ENCODE results near the gene EIF1. TPM values are rescaled to one million over a fixed set of nuclear protein-coding genes. Genes with fewer than 3 reads are reported as not detected.

EIF1 gene
- total and polyA plus RNA-seq, 4 donors: 56.5 to 755 (median 159) TPM

GRCh38 chr17:41657176-41657754 is 31.4 kb upstream of the EIF1 start:
- Histone ChIP-seq H3K9me3 (ENCODE audit: control insufficient read depth in 4 of 4, low read length in 3 of 4) (no peaks in the 10 kb centered on the region), H3K27ac (ENCODE audit: low read depth in 1 of 2, low read length in 2 of 2) (no peak overlapping the region), H3K4me3 (ENCODE audit: low read depth in 1 of 3, low read length in 3 of 3) (no peak overlapping the region), H3K9ac (ENCODE audit: low read depth in 1 of 2, low read length in 2 of 2) (no peak overlapping the region), H3K27me3 (ENCODE audit: control insufficient read depth in 4 of 4, insufficient read depth in 4 of 4, low read length in 3 of 4) (no peaks in the 10 kb centered on the region), H3K4me1 (ENCODE audit: control insufficient read depth in 4 of 4, insufficient read depth in 4 of 4, low read length in 3 of 4) (no peaks in the 10 kb centered on the region), H3K36me3 (ENCODE audit: control insufficient read depth in 4 of 4, insufficient read depth in 3 of 4, low read depth in 1 of 4, low read length in 3 of 4) (no peaks in the 10 kb centered on the region)
- 88% methylated on average over 16 of the region's 16 CpGs for WGBS
- TF ChIP-seq HNF4G (IDR thresholded peaks at IDR 0.05) (no peak), ZBTB33 (IDR thresholded peaks at IDR 0.05) (no peak)
- no peak for DNase-seq (ENCODE audit: low spot score)

GRCh38 chr17:41657936-41658335 is 30.7 kb upstream of the EIF1 start:
- Histone ChIP-seq H3K36me3 (ENCODE audit: control insufficient read depth in 4 of 4, insufficient read depth in 3 of 4, low read depth in 1 of 4, low read length in 3 of 4) (no peaks in the 10 kb centered on the region), H3K27ac (ENCODE audit: low read depth in 1 of 2, low read length in 2 of 2) (no peak overlapping the region), H3K9ac (ENCODE audit: low read depth in 1 of 2, low read length in 2 of 2) (no peak overlapping the region), H3K4me1 (ENCODE audit: control insufficient read depth in 4 of 4, insufficient read depth in 4 of 4, low read length in 3 of 4) (no peaks in the 10 kb centered on the region), H3K4me3 (ENCODE audit: low read depth in 1 of 3, low read length in 3 of 3) (no peak overlapping the region), H3K27me3 (ENCODE audit: control insufficient read depth in 4 of 4, insufficient read depth in 4 of 4, low read length in 3 of 4) (no peaks in the 10 kb centered on the region), H3K9me3 (ENCODE audit: control insufficient read depth in 4 of 4, low read length in 3 of 4) (no peaks in the 10 kb centered on the region)
- whole genome bisulfite sequencing: 90% methylated on average over 12 of the region's 12 CpGs
- no peak for TF ChIP-seq RXRA (IDR thresholded peaks at IDR 0.05)
- DNase-seq (ENCODE audit: low spot score): no peak

GRCh38 chr17:41658846-41659245 is 29.8 kb upstream of the EIF1 start:
- no peak overlapping the region for H3K4me3 ChIP-seq (ENCODE audit: low read depth in 1 of 3, low read length in 3 of 3)
- WGBS: 85% methylated on average over 5 of the region's 5 CpGs
- no peaks in the 10 kb centered on the region for H3K4me1 ChIP-seq (ENCODE audit: control insufficient read depth in 4 of 4, insufficient read depth in 4 of 4, low read length in 3 of 4)
- no peaks in the 10 kb centered on the region for H3K27me3 ChIP-seq (ENCODE audit: control insufficient read depth in 4 of 4, insufficient read depth in 4 of 4, low read length in 3 of 4)
- H3K36me3 ChIP-seq (ENCODE audit: control insufficient read depth in 4 of 4, insufficient read depth in 3 of 4, low read depth in 1 of 4, low read length in 3 of 4): no peaks in the 10 kb centered on the region
- H3K9ac ChIP-seq (ENCODE audit: low read depth in 1 of 2, low read length in 2 of 2): no peak overlapping the region
- H3K27ac ChIP-seq (ENCODE audit: low read depth in 1 of 2, low read length in 2 of 2): no peak overlapping the region
- no peaks in the 10 kb centered on the region for H3K9me3 ChIP-seq (ENCODE audit: control insufficient read depth in 4 of 4, low read length in 3 of 4)
- TF ChIP-seq GABPA (IDR thresholded peaks at IDR 0.05 in 1 of 2, conservative IDR thresholded peaks at IDR 0.05 in 1 of 2) (no peak), FOXA1 (IDR thresholded peaks at IDR 0.05) (no peak), RAD21 (IDR thresholded peaks at IDR 0.05) (no peak), YY1 (IDR thresholded peaks at IDR 0.05) (no peak), JUND (IDR thresholded peaks at IDR 0.05) (no peak), FOXA2 (IDR thresholded peaks at IDR 0.05) (no peak), CTCF (IDR thresholded peaks at IDR 0.05; ENCODE audit: low read depth, low read length, missing input control) (no peak), REST (IDR thresholded peaks at IDR 0.05) (no peak), HNF4A (conservative IDR thresholded peaks at IDR 0.05) (no peak), SP1 (IDR thresholded peaks at IDR 0.05) (no peak), TAF1 (conservative IDR thresholded peaks at IDR 0.05) (no peak), ZBTB33 (IDR thresholded peaks at IDR 0.05) (no peak), ATF3 (IDR thresholded peaks at IDR 0.05) (no peak)
- DNase-seq (ENCODE audit: low spot score): no peak
